ENCODE measurements around the gene BACE1. TPM values are rescaled to one million over a fixed set of nuclear protein-coding genes. Genes with fewer than 3 reads are reported as not detected.

The BACE1 gene
- total and polyA plus RNA-seq, 4 donors, result 34.8 to 99.5 (median 74.1) TPM

- Histone ChIP-seq H3K27ac (ENCODE audit: low read depth, low read length) (no peak overlapping the region), H3K4me3 (ENCODE audit: low read depth, low read length) (no peak overlapping the region), H3K27me3 (ENCODE audit: control insufficient read depth, insufficient read depth, low read length) (no peaks in the 10 kb centered on the region), H3K4me1 (ENCODE audit: control insufficient read depth, insufficient read depth, low read length) (no peaks in the 10 kb centered on the region), H3K9me3 (ENCODE audit: control insufficient read depth, insufficient read depth, low read length) (no peaks in the 10 kb centered on the region), H3K36me3 (ENCODE audit: control insufficient read depth, insufficient read depth, low read length) (peaks cover 28% of the 10 kb centered on the region)
- DNase-seq (ENCODE audit: low read depth in 4 of 6, low spot score in 6 of 6), result no peak
- WGBS (ENCODE audit: insufficient coverage), result 100% methylated on average over 2 of the region's 5 CpGs
Observed at GRCh38 chr11:117238221-117238620, 77.8 kb downstream of the BACE1 start.

Small RNAs within 50 kb of the gene (small RNA-seq; reads per million reads assigned to genes)
- not detected for gene RF00564 (ENCODE audit: low replicate concordance)

Other genes with a start within 250 kb of the BACE1 start
- 10 to 100 TPM; 33.8 to 50.1 TPM for gene SIK3, start 217.8 kb downstream of the BACE1 start, total RNA-seq
- gene SIK3, start 217.8 kb downstream of the BACE1 start, polyA plus RNA-seq (ENCODE audit: insufficient read length in 2 of 2), result 10 to 100 TPM; 53.5 to 61.6 TPM
- gene PAFAH1B2, start 172.0 kb downstream of the BACE1 start, total RNA-seq, result 100 to 1,000 TPM; 112 to 196 TPM
- 100 to 1,000 TPM in 1 of 2 donors, 10 to 100 TPM in 1; 77.3 to 104 TPM for gene PAFAH1B2, start 172.0 kb downstream of the BACE1 start, polyA plus RNA-seq (ENCODE audit: insufficient read length in 2 of 2)
- gene SIDT2, start 137.5 kb downstream of the BACE1 start, total RNA-seq, result 10 to 100 TPM; 24.5 to 30.1 TPM
- 10 to 100 TPM; 42.9 to 51.7 TPM for gene SIDT2, start 137.5 kb downstream of the BACE1 start, polyA plus RNA-seq (ENCODE audit: insufficient read length in 2 of 2)
- gene TAGLN, start 116.9 kb downstream of the BACE1 start, total RNA-seq, result 100 to 1,000 TPM in 1 of 2 donors, 10 to 100 TPM in 1; 56.8 to 245 TPM
- gene TAGLN, start 116.9 kb downstream of the BACE1 start, polyA plus RNA-seq (ENCODE audit: insufficient read length in 2 of 2), result 10 to 100 TPM; 41.8 to 47.8 TPM
- gene PCSK7, start 84.2 kb downstream of the BACE1 start, total RNA-seq, result 10 to 100 TPM; 24.8 to 30.1 TPM
- gene PCSK7, start 84.2 kb downstream of the BACE1 start, polyA plus RNA-seq (ENCODE audit: insufficient read length in 2 of 2), result 10 to 100 TPM; 35.3 to 59.6 TPM
- gene RNF214, start 83.6 kb downstream of the BACE1 start, total RNA-seq, result 10 to 100 TPM; 17.2 to 17.3 TPM
- gene RNF214, start 83.6 kb downstream of the BACE1 start, polyA plus RNA-seq (ENCODE audit: insufficient read length in 2 of 2), result 10 to 100 TPM; 23.1 to 23.8 TPM
- 1 to 10 TPM; 6.3 to 9.3 TPM for gene BACE1-AS, start 24.9 kb downstream of the BACE1 start, total RNA-seq
- gene BACE1-AS, start 24.9 kb downstream of the BACE1 start, polyA plus RNA-seq (ENCODE audit: insufficient read length in 2 of 2), result 10 to 100 TPM; 22.3 to 24.7 TPM
- 10 to 100 TPM; 15.3 to 35.5 TPM for gene CEP164, start 11.6 kb upstream of the BACE1 start, total RNA-seq
- gene CEP164, start 11.6 kb upstream of the BACE1 start, polyA plus RNA-seq (ENCODE audit: insufficient read length in 2 of 2), result 10 to 100 TPM; 24.0 to 41.3 TPM

Measured in spinal cord (tissue), 10 donors.